ENCODE data around the gene ASPA.
"Not testable (repeated sequence)": the region's sequence is repeated elsewhere in the genome, so short reads cannot be mapped to it uniquely, and the experiment has no call there.

ASPA gene

GRCh38 chr17:3475812-3476610, at the start of gene ASPA:
TSS of gene ASPA (plus strand) at chr17:3475997. CDS start at chr17:3476160, 163 bp downstream.
- no peak for DNase-seq

GRCh38 chr17:3433215-3433614, 42.6 kb upstream of the ASPA start:
- DNase-seq: not testable (repeated sequence)

DNA sequence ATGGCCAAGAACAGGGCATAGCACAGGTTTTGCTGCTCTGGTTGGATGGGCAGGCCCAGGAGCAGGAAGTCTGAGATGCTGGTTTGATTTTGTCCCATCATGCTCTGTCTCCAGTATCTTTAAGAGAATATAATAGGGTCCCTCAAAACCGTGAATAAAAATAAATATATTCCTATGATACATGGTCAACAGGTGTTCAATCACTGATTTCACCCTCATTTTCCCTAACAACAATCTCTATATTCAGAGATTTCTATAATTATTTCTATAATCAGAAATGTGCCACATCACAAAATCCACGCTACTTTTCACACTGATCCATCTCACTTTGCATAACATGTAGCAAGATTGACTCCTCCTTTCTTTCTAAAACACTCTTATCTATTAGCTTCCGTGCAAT, 42.1 kb upstream of the ASPA start, which contains the start of gene OR1E2:
Gene OR1E2 (minus strand): TSS at position 101 of the 400 bp plus-strand sequence. CDS start 0 bp downstream, at position 101.
- no peak for DNase-seq

- no peak for DNase-seq
Measured at GRCh38 chr17:3438368-3438767, 37.4 kb upstream of the ASPA start.

DNA sequence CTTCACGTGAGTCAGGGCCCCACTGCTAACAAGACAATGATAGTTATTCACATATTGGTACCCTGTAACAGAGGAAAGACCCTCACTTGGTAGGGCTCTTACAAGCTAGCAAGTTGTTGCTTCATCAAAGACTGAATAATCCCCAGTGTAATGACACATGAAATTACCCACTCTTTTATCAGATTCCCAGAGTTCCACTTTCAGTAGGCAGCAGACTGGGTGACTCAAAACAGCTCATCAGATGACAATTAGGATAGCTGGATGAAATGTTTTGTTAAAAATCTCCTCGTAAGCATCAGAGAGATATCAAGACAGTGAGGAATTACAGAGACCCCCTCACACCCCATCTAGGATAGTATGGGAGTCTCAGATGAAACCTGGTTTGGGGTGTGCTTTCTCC, 35.3 kb upstream of the ASPA start:
- no peak for DNase-seq

DNA sequence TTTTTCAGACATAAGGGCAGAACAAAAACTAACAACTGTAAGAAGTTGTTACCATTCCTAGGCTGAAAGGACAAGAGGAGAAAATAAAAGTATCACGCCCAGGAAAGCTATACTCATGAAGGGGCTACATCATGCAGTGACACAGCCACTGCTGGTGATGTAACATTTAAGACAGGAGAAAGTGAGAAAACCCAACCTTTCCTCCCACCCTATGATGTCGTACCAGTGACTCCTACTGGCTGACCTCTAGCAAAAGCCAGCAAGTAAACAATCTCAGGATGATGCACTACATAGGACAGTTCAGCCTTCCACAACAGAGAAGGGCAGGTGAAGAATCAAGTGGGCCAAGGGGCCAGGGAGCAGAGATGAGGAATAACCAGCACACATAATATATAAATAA, 28.2 kb upstream of the ASPA start:
- DNase-seq: no peak

DNA sequence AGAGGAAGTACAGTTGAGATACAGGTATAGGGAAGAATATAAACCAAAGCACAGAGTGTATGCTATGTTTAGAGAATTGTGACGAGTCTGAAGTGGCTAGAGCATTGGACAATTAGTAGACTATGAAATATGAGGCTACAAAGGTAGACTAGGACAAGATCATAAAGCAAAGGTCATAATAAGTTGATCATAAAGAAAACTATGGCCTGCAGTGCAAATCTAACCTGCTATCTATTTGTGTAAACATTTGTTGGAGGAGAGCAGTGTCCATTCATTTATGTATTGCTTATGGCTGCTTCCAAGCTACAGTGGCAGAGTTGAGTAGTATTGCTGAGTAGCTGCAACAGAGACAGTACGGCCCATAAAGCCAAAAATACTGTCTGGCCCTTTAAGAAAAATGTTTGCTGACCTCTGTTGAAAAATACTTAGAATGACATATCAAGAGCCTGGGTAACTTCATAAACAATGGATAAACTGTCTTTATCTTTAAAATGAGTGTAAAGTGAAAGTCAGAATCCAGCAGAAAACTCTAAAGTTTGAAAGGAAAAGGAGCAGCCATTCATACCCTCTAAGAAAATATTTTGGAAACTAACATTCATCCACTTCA, 27.6 kb upstream of the ASPA start:
- DNase-seq: no peak

DNA sequence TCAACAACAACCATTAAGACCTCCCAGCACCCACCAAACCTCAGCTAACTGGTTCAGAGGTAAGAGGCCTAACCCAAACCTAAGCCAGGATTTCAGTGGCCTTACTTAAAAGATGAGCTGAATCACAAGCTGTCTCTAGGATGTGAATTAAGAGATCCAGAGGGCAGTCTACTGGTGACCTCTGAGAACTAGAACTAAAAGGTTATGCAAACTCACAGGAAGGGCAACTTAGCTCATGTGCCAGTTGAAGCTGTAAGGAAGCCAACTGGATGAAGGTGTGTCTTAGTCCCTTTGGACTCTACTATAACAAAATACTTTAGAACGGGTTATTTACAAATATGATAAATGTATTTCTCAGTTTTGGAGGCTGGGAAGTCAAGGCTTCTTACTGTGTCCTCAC, 9.4 kb upstream of the ASPA start:
- DNase-seq: not testable (repeated sequence)

- DNase-seq: no peak
Measured at GRCh38 chr17:3469529-3469928, 6.3 kb upstream of the ASPA start.

DNA sequence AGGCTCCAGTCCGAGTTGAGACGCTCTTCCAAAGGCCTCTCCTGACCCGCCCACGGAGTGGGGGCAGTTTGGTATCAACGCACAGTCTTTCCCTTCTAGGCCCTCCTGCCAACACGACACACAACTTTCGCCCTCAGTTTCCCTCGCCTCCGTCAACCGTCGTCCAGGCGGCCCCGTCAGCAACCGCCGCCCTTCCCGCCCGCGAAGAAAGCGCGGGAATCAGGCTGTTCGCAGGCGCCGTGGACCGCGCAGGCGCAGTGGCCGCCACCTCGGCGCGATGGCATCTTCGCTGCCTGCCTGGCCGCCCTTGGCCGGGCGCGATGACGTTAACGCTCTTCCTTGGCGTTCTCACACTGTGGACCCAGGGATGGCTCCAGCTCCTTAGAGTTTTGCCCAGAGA, 4.2 kb upstream of the ASPA start, which contains the start of gene SPATA22:
Gene SPATA22 (minus strand): TSS at position 221 of the 400 bp plus-strand sequence. CDS start 2,494 bp downstream, outside the sequence.
- no peak for DNase-seq

GRCh38 chr17:3472137-3472536, 3.7 kb upstream of the ASPA start:
- DNase-seq: no peak

DNA sequence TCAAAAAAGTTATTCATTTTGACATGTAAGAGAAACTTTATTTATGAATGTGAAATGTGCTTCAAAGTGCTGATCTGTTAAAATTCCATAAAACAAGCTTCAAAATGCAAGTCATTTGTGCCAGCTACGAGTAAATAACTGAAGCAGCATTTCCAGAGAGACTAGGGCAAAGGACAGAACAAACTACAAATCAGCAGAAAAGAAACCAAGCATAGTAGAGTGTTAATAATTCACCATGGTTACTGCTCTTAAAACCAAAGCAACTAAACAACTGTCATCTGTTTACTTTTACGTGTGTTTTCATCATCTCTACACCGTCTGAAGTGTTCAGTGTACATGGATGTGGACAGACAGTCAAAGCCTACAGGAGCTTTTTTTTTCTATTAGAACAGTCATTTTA, 1.6 kb upstream of the ASPA start:
- DNase-seq: no peak

DNA sequence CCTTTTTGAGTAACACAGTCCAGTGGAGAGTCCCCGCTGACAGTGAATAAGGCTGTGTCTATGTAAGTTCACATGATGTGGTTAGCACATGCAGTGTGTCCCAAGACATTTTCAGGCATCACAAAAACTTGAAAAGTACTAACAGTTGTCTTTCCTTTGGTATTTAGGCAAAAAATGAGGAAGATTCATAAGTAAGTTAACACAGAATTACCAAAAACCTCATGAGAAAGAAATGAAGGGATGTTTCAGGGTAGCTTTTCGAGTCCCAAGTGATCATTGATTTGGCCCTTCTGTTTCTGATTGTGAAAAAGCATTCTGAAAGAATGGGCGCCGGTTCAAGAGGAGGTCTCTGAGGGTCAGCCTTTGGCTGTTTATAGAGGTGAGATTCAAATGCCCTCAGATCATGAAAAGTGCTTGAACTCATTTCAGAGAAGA, 529 bp upstream of the ASPA start:
- no peak for DNase-seq

DNA sequence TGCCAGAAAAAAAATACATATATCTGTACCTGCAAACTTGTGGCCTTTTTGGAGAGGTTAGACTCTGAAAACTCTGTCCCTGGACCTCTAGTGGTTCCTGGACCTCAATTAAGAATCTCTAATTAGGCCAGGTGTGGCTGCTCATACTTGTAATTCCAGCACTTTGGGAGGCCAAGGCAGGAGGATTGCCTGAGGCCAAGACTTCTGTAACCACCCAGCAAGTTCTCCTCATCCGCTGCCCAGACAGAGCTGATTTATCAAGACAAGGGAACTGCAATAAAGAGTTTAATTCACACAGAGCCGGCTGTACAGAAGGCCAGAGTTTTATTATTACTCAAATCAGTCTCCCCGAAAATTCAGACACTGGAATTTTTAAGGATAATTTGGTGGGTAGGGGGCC, 4.2 kb downstream of the ASPA start:
- DNase-seq: no peak

- no peak for DNase-seq
Measured at GRCh38 chr17:3482852-3483251, 7.1 kb downstream of the ASPA start.

DNA sequence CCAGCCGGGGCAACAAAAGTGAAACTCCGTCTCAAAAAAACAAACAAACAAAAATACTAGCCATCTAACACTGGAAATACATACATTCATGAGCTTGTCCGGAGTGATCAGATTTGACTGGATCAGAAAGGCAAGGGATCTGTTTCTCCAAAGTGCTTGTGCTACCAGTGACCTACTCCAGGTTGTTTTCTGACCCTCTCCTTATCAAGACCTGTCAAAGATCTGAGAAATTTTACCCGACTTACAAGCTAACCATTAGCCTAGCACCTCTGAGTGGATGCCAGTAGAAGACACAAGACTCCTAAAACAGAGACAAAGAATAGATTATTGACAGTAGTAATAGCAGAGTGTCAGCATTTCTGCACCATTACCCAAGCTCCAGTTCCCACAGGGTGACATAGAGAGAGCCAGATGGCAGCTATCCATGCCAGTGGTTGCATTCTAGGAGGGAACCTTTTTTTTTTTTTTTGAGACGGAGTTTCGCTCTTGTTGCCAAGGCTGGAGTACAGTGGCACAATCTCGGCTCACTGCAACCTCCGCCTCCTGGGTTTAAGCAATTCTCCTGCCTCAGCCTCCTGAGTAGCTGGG, 9.8 kb downstream of the ASPA start:
- DNase-seq: no peak

- no peak for DNase-seq
Measured at GRCh38 chr17:3497101-3497500, 21.3 kb downstream of the ASPA start.

DNA sequence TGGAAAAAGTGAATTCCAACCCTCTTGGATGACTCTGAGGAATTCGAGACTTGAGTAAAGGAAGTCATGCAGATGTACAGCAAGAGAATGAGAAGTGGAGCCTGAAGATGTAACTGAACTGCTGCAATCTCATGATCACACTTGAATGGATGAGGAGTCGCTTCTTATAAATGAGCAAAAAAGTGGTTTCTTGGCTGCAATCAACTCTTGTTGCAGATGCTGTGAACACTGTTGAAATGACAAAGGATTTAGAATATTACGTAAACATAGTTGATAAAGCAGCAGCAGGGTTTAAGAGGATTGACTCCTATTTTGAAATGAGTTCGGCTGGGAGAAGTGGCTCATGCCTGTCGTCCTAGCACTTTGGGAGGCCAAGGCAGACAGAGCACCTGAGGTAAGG, 25.5 kb downstream of the ASPA start:
- no peak for DNase-seq

DNA sequence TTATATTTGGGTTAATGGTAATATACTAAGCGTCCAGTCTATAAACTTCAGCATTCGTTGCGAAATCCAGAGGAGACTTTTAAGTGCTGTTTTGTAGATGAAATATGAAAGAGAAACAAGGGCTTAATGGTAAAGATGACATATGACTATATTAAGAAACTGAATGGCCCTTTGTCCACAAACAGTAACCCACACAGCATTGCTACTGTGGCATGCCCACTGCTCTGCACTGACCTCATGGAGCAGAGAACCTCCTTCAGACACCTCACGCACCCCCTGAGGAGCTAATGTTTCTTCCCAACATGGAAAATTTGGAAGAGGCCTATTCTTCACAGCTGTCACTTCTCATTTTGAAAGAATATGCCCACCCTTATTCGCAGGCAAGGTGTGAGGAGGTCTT, 26.7 kb downstream of the ASPA start:
- no peak for DNase-seq

DNA sequence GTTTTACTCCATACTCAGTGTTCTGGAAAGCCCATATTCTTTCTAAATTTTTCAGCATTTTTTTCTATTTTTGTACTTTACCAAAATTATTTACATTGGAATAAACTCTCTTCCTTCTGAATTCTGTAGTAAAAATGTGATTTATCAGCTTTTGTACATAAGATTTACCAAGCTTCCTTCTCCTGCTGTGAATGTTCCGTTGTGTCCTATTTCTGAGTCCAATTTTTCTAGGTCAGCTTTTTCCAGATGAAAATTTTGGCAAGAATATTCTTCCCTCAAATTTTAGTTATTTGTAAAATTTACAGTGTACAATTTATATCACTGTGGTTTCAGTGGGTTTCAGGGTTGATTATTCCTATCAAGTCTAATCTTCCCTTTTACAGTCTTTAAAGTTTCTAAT, 27.5 kb downstream of the ASPA start:
- no peak for DNase-seq

GRCh38 chr17:3505008-3505407, 29.2 kb downstream of the ASPA start:
- DNase-seq: no peak

DNA sequence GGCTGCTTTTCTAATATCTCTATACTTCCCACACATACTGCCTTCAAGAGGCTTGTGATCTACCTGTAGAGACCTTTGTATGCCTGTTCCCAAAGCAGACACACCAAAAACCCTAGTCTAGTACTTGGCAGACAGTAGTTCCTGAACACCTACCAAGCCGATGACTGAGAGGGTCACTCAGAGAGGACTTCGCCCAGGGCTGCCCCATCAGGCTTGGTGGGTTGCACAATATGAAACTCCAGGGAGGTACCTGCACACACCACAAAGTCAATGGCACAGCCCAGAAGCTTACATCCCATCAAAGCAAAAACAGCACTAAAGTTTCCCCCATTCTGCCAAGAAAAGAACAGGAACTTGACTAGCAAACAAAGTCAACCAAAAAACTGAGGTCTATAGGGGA, 30.3 kb downstream of the ASPA start:
- DNase-seq: no peak

DNA sequence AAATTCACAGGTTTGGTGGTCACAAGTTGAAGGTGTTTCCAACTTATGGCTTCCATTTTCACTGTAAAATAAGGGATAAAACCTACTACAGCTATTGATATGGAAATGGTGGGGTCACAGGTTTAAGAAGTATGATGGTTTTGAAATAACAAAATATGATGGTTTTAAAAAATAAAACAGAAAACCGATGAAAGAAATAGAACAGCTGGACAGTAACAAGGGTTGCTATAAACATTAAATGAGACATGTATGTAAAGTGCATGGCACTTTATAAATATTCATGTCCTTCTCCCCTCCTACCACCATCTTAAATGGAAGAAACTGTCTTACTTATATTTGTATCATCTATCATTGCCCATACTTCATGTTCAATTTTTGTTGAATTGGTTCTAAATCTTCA, 31.3 kb downstream of the ASPA start:
- DNase-seq: no peak

GRCh38 chr17:3507869-3508268, 32.1 kb downstream of the ASPA start:
- DNase-seq: no peak

Data from stimulated activated CD4-positive, alpha-beta T cell treated with anti-CD3 and anti-CD28 coated beads, Interleukin-4, amount 100 ng/mL, for 4 hours (primary cell).